Endothelial cell of umbilical vein (primary cell): Measurements from ENCODE around the gene OSBPL1A. TPM values are rescaled to one million over a fixed set of nuclear protein-coding genes. Genes with fewer than 3 reads are reported as not detected.

Experiments
- BruUV-seq: library from RNA; stranded (reverse); fragments of 400-500 nt; replicated peaks from 2 replicates; lab custom pipeline; 2021; lab: Mats Ljungman, UMichigan
- CTCF ChIA-PET: fragments of 300-600, 350-600 bp; sonication (Branson Sonifier 250); formaldehyde crosslinking; loops from one replicate; lab custom pipeline; 2021; ENCODE audit warnings: antibody characterized with exemption, inconsistent platforms; lab: Charles Lee
- POLR2A ChIA-PET: fragments of 300-600, 350-600 bp; sonication (Branson Sonifier 250); formaldehyde crosslinking; loops from one replicate; lab custom pipeline; 2021; ENCODE audit warnings: antibody characterized with exemption, inconsistent platforms; lab: Charles Lee
- DNase-seq: peaks from one replicate; pipeline ENCODE4 v3.0.0-alpha.2; 2011; ENCODE audit warnings: low read depth, low spot score
- FAIRE-seq: peaks from 2 replicates; lab custom pipeline; 2011; peaks lifted over from hg19 to GRCh38; lab: Jason Lieb, UNC
- H2AFZ ChIP-seq: 2 replicates; pipeline ENCODE4 v1.6.0; 2012; ENCODE audit warnings: low read depth, low read length, control low read depth, inconsistent platforms
- H3K27ac ChIP-seq: 2 replicates; pipeline ENCODE4 v1.5.1; 2011; ENCODE audit warnings: low read depth, mild to moderate bottlenecking, control low read depth, low read length, moderate library complexity; ENCODE audit not compliant: insufficient read depth
- H3K27me3 ChIP-seq, 2 experiments: 2 replicates each; pipeline versions ENCODE4 v1.6.0 to v1.6.1; 2011; ENCODE audit warnings: low read length in 2 of 2, mixed read lengths in 1 of 2; ENCODE audit not compliant: control insufficient read depth in 2 of 2, insufficient read depth in 2 of 2
- H3K36me3 ChIP-seq, 2 experiments: 2 replicates in 1 of 2; 3 replicates in 1 of 2; pipeline ENCODE4 v1.5.1; 2011; ENCODE audit warnings: low read length in 2 of 2, mild to moderate bottlenecking in 1 of 2, moderate library complexity in 1 of 2; ENCODE audit not compliant: control insufficient read depth in 2 of 2, insufficient read depth in 2 of 2; ENCODE audit errors: extremely low read depth in 1 of 2
- H3K4me1 ChIP-seq: 3 replicates; pipeline ENCODE4 v1.5.1; 2011; ENCODE audit warnings: mild to moderate bottlenecking, low read length; ENCODE audit not compliant: control insufficient read depth, insufficient read depth; ENCODE audit errors: extremely low read depth
- H3K4me2 ChIP-seq: 2 replicates; pipeline ENCODE4 v1.6.1; 2011; ENCODE audit warnings: low read length, control low read depth, mixed read lengths; ENCODE audit not compliant: insufficient read depth
- H3K4me3 ChIP-seq, 3 experiments: fragments of 200-600 bp in 1 of 3; sonication (generic), shearing (Covaris generic) in 1 of 3; replicated peaks in 1 of 3; 2 replicates each; pipeline ENCODE4 v1.5.1; 2011 to 2016; ENCODE audit warnings: control low read depth in 3 of 3, low read length in 3 of 3, mild to moderate bottlenecking in 2 of 3, inconsistent platforms in 1 of 3, low read depth in 1 of 3, moderate library complexity in 1 of 3; ENCODE audit not compliant: insufficient read depth in 1 of 3
- H3K79me2 ChIP-seq: 2 replicates; pipeline ENCODE4 v1.6.0; 2012; ENCODE audit warnings: low read length, inconsistent platforms; ENCODE audit not compliant: control insufficient read depth, insufficient read depth
- H3K9ac ChIP-seq: replicated peaks from 2 replicates; pipeline ENCODE3; 2011; ENCODE audit warnings: low read length, control low read depth; ENCODE audit not compliant: insufficient read depth; ENCODE audit errors: extremely low read depth
- H3K9me1 ChIP-seq: replicated peaks from 3 replicates; pipeline ENCODE4 v1.6.0; 2011; ENCODE audit warnings: mild to moderate bottlenecking, low read length; ENCODE audit not compliant: control insufficient read depth, insufficient read depth; ENCODE audit errors: extremely low read depth
- H3K9me3 ChIP-seq: replicated peaks from 2 replicates; pipeline ENCODE4 v1.5.1; 2012; ENCODE audit warnings: low read length, inconsistent platforms; ENCODE audit not compliant: control insufficient read depth, insufficient read depth
- H4K20me1 ChIP-seq: replicated peaks from 2 replicates; pipeline ENCODE3; 2011; ENCODE audit warnings: mild to moderate bottlenecking, low read length; ENCODE audit not compliant: control insufficient read depth, insufficient read depth; ENCODE audit errors: extremely low read depth
- CTCF ChIP-seq, 2 donors: IDR thresholded peaks; 1 replicate in 1 of 2; 2 replicates in 1 of 2; pipeline ENCODE4 v1.5.1; 2011; ENCODE audit warnings: low read length in 2 of 2, mild to moderate bottlenecking in 2 of 2, moderate library complexity in 2 of 2, control low read depth in 1 of 2, inconsistent platforms in 1 of 2, low read depth in 1 of 2; ENCODE audit not compliant: insufficient read depth in 1 of 2; ENCODE audit errors: extremely low read depth in 1 of 2
- EZH2 ChIP-seq: IDR thresholded peaks from 2 replicates; pipeline ENCODE4 v1.6.1; 2012; ENCODE audit warnings: borderline replicate concordance, low read depth, mild to moderate bottlenecking, moderate library complexity, low read length, inconsistent platforms; ENCODE audit not compliant: severe bottlenecking
- FOS ChIP-seq: IDR thresholded peaks from 2 replicates; pipeline ENCODE4 v1.6.1; 2011; ENCODE audit warnings: mild to moderate bottlenecking, low read length, moderate library complexity, borderline replicate concordance; ENCODE audit not compliant: insufficient read depth
- GATA2 ChIP-seq: IDR thresholded peaks from 2 replicates; pipeline ENCODE4 v1.7.0; 2011; ENCODE audit warnings: low read depth, mild to moderate bottlenecking, moderate library complexity, mixed read lengths, low read length; ENCODE audit not compliant: insufficient read length, insufficient read depth
- JUN ChIP-seq: IDR thresholded peaks from 2 replicates; pipeline ENCODE4 v1.6.1; 2011; ENCODE audit warnings: borderline replicate concordance, low read depth; ENCODE audit not compliant: insufficient read length, insufficient read depth
- MAX ChIP-seq: IDR thresholded peaks from 2 replicates; pipeline ENCODE4 v1.6.1; 2011; ENCODE audit not compliant: insufficient read depth, insufficient read length
- MYC ChIP-seq: IDR thresholded peaks from one replicate; pipeline ENCODE4 v1.6.1; 2011; ENCODE audit warnings: mild to moderate bottlenecking, low read depth, low read length
- POLR2A ChIP-seq: IDR thresholded peaks from 2 replicates; pipeline ENCODE4 v1.6.1; 2012; ENCODE audit warnings: low read depth, mild to moderate bottlenecking, control low read depth, low read length
- POLR2AphosphoS5 ChIP-seq: IDR thresholded peaks from 2 replicates; pipeline ENCODE4 v1.6.1; 2012; ENCODE audit warnings: low read depth, mild to moderate bottlenecking, control low read depth, low read length, moderate library complexity; ENCODE audit not compliant: insufficient read depth
- dilution Hi-C: fragments of 300-500 bp; cut with MboI; formaldehyde crosslinking; loops from one replicate; pipeline ENCODE4 v1.15.0; 2019; ENCODE audit warnings: low sequenced_read_pairs; ENCODE audit not compliant: extremely low pct_ligation_motif_present
- intact Hi-C: fragments of 100-400 bp; cut with micrococcal nuclease; formaldehyde crosslinking; loops from one replicate; pipeline ENCODE4 v1.10.0; 2022
- polyA plus RNA-seq, 4 experiments: library from polyadenylated mRNA; depleted of rRNA in 3 of 4; stranded (reverse) in 3 of 4; unstranded in 1 of 4; fragments of >200 nt; gene quantifications; 2 replicates each; pipeline versions ENCODE4 v1.2.1 to v1.2.3, GENCODE V29; 2011 to 2012; ENCODE audit warnings: missing spikeins in 1 of 4
- total RNA-seq: library from RNA; stranded (reverse); gene quantifications from 2 replicates; pipeline ENCODE4 v1.2.3, GENCODE V29; 2021

OSBPL1A gene
- total and polyA plus RNA-seq, 2 donors (not counting 3 experiments of a cell fraction or from before 2014, with no cell fraction given): 6.4 to 16.5 TPM

GRCh38 chr18:24397131-24397693, 412 bp downstream of the OSBPL1A start:
- peak; percentile 86 for DNase-seq
- dilution Hi-C loops: no loop called here
- TF ChIP-seq MAX: peak; percentile 93
- no peak for TF ChIP-seq JUN
- peak; percentile 14 for TF ChIP-seq MYC
- peak overlapping the region; percentile 4 to 86 (median 52) for H3K4me3 ChIP-seq
- H2AFZ ChIP-seq: peak overlapping the region; percentile 80
- intact Hi-C loops: loop anchor here (1.0 to 5.0 kb wide), 3 partner anchors 29 to 125 kb away; partner anchors contain the start of gene IMPACT
- no peaks in the 10 kb centered on the region for H3K36me3 ChIP-seq
- H4K20me1 ChIP-seq: no peaks in the 10 kb centered on the region
- H3K27ac ChIP-seq: peak overlapping the region; percentile 57
- peak; percentile 40 for FAIRE-seq
- H3K4me1 ChIP-seq: peaks cover 10% of the 10 kb centered on the region
- H3K27me3 ChIP-seq: no peaks in the 10 kb centered on the region
- ChIA-PET CTCF (interaction anchor here (1.2 to 2.5 kb wide), 11 partner anchors 10 to 220 kb away, joined by 3 to 21 read pairs (median 5); no protein-coding TSS in a partner anchor), POLR2A (interaction anchor here (1.1 to 1.7 kb wide), 2 partner anchors 29 to 258 kb away, joined by 4 to 6 read pairs; partner anchors contain the start of genes CABYR and IMPACT)
- no peaks in the 10 kb centered on the region for H3K9me1 ChIP-seq
- H3K79me2 ChIP-seq: peaks cover 2% of the 10 kb centered on the region
- no peaks in the 10 kb centered on the region for H3K9me3 ChIP-seq
- peak overlapping the region; percentile 68 for H3K9ac ChIP-seq
- H3K4me2 ChIP-seq: peak overlapping the region; percentile 93
- TSS peak; percentile 40 for BruUV-seq

DNA sequence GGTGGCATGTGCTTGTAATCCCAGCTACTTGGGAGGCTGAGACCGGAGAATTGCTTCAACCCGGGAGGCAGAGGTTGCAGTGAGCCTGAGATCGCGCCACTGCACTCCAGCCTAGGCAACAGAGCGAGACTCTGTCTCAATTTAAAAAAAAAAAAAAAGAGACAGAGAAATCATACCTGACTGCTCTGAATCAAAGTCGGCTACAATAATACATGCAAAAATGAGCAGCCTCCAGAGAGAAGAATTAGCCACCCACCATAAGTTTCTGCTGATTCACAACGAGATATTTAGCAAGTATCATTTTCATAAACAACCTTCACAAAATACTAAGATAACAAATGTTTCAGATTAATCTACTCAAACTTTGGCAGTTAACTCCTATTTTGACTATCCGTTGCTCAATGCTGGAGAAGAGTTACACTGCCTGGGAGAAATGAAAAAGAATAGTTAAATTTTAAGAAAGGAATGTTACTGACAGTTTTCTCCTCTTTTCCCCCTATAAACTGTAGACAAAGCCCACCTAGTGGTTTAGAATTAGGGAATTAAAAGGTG, 1.5 kb downstream of the OSBPL1A start:
- BruUV-seq: no TSS peak
- no peak overlapping the region for H3K4me3 ChIP-seq
- H3K27ac ChIP-seq: no peak overlapping the region
- TF ChIP-seq MAX (no peak), POLR2AphosphoS5 (no peak), FOS (no peak), MYC (no peak), JUN (no peak), CTCF (IDR thresholded peaks at IDR 0.05; ENCODE audit: extremely low read depth in 1 of 2, insufficient read depth in 1 of 2, low read depth in 1 of 2, low read length in 2 of 2) (no peak), POLR2A (no peak), EZH2 (no peak), GATA2 (no peak)
- POLR2A ChIA-PET: no interaction called here
- dilution Hi-C loops: no loop called here
- H3K9ac ChIP-seq: no peak overlapping the region
- H3K4me1 ChIP-seq: peaks cover 10% of the 10 kb centered on the region
- no peaks in the 10 kb centered on the region for H3K36me3 ChIP-seq
- intact Hi-C loops: loop anchor here (2.0 to 5.0 kb wide), 2 partner anchors 37 to 124 kb away; no protein-coding TSS in a partner anchor
- peaks cover 2% of the 10 kb centered on the region for H3K79me2 ChIP-seq
- H3K4me2 ChIP-seq: no peak overlapping the region
- no peaks in the 10 kb centered on the region for H3K27me3 ChIP-seq
- no peaks in the 10 kb centered on the region for H3K9me3 ChIP-seq
- CTCF ChIA-PET: interaction anchor here (1.2 to 2.5 kb wide), 9 partner anchors 15 to 93 kb away, joined by 3 to 21 read pairs (median 5); no protein-coding TSS in a partner anchor
- no peak overlapping the region for H2AFZ ChIP-seq
- H3K9me1 ChIP-seq: no peaks in the 10 kb centered on the region
- H4K20me1 ChIP-seq: no peaks in the 10 kb centered on the region
- FAIRE-seq (no peak), DNase-seq (no peak)
